Tibial nerve (tissue), 4 donors: ENCODE measurements around the gene ZNF341.

Experiments
- CTCF ChIP-seq, 5 experiments: fragments of 200-600 bp in 3 of 5; fragments of 450-650 bp in 2 of 5; sonication (generic) in 3 of 5; IDR thresholded peaks; one replicate each; pipeline ENCODE4 v1.5.1; 2016 to 2019; ENCODE audit warnings: antibody characterized with exemption in 5 of 5, mild to moderate bottlenecking in 3 of 5, moderate library complexity in 2 of 5
- EP300 ChIP-seq, 2 donors: sonication (generic); formaldehyde crosslinking; IDR thresholded peaks; one replicate each; pipeline ENCODE4 v1.6.1; 2017; ENCODE audit warnings: antibody characterized with exemption in 2 of 2, mild to moderate bottlenecking in 1 of 2
- POLR2A ChIP-seq, 2 donors: fragments of 450-650 bp; IDR thresholded peaks; one replicate each; pipeline ENCODE4 v1.6.1; 2017; ENCODE audit warnings: antibody characterized with exemption in 2 of 2, mild to moderate bottlenecking in 2 of 2, moderate library complexity in 2 of 2

- TF ChIP-seq CTCF (IDR thresholded peaks at IDR 0.05) = no peak
- no peak for TF ChIP-seq POLR2A (IDR thresholded peaks at IDR 0.05)
- TF ChIP-seq EP300 (IDR thresholded peaks at IDR 0.05) = no peak
Measured at GRCh38 chr20:33757046-33757445, 25.2 kb downstream of the ZNF341 start.
